HepG2 (cell line): ENCODE measurements around the gene B3GALNT2. TPM values are rescaled to one million over a fixed set of nuclear protein-coding genes. Genes with fewer than 3 reads are reported as not detected.

Experiments
- ATF2 ChIP-seq: sonication (generic); formaldehyde crosslinking; IDR thresholded peaks from 2 replicates; pipeline ENCODE4 v1.4.0; 2020; ENCODE audit warnings: missing genetic modification reagents
- CBX2 ChIP-seq, 2 experiments: fragments of 200-600 bp in 1 of 2; sonication (generic); formaldehyde crosslinking in 1 of 2; IDR thresholded peaks; 2 replicates each; pipeline versions ENCODE4 v1.7.0 to v1.8.1; 2018 to 2022; ENCODE audit warnings: low read depth in 2 of 2, low read length in 1 of 2, mild to moderate bottlenecking in 1 of 2, missing genetic modification reagents in 1 of 2
- CHCHD3 ChIP-seq: sonication (generic); formaldehyde crosslinking; IDR thresholded peaks from 2 replicates; pipeline ENCODE4 v1.8.0; 2022; ENCODE audit warnings: mild to moderate bottlenecking, missing genetic modification reagents, moderate library complexity
- ESRRA ChIP-seq: sonication (generic); formaldehyde crosslinking; IDR thresholded peaks from 2 replicates; pipeline ENCODE4 v1.5.1; 2020; ENCODE audit warnings: mild to moderate bottlenecking, low read depth, missing genetic modification reagents
- EZH2 ChIP-seq: conservative IDR thresholded peaks from 2 replicates; pipeline ENCODE4 v1.6.1; 2012; ENCODE audit warnings: mild to moderate bottlenecking, low read depth, low read length, moderate library complexity
- HIVEP1 ChIP-seq: sonication (generic); formaldehyde crosslinking; IDR thresholded peaks from 2 replicates; pipeline ENCODE4 v1.4.0; 2020; ENCODE audit warnings: mild to moderate bottlenecking, missing genetic modification reagents
- HMGXB4 ChIP-seq, 2 experiments: sonication (generic) in 1 of 2; formaldehyde crosslinking in 1 of 2; IDR thresholded peaks; 2 replicates each; pipeline versions ENCODE4 v1.4.0 to v1.6.1; 2018 to 2020; ENCODE audit warnings: missing genetic modification reagents in 2 of 2, borderline replicate concordance in 1 of 2, low read depth in 1 of 2, mild to moderate bottlenecking in 1 of 2, missing biosample characterization in 1 of 2
- HNRNPL ChIP-seq: fragments of 200-400 bp; formaldehyde crosslinking; IDR thresholded peaks from 2 replicates; pipeline ENCODE4 v1.6.1; 2017; ENCODE audit warnings: mild to moderate bottlenecking, low read depth, low read length
- KDM6A ChIP-seq: IDR thresholded peaks from 2 replicates; pipeline ENCODE4 v1.6.1; 2016; ENCODE audit warnings: low read depth
- MTF2 ChIP-seq: sonication (generic); formaldehyde crosslinking; IDR thresholded peaks from 2 replicates; pipeline ENCODE4 v1.5.0; 2020; ENCODE audit warnings: missing genetic modification reagents, borderline replicate concordance
- NPAS2 ChIP-seq: sonication (generic); formaldehyde crosslinking; IDR thresholded peaks from 2 replicates; pipeline ENCODE4 v1.8.0; 2022; ENCODE audit warnings: mild to moderate bottlenecking, missing genetic modification reagents, borderline replicate concordance
- POLR2A ChIP-seq, 2 experiments: IDR thresholded peaks; 2 replicates each; pipeline ENCODE4 v1.6.1; 2011; ENCODE audit warnings: low read depth in 2 of 2, low read length in 2 of 2, mild to moderate bottlenecking in 1 of 2, moderate library complexity in 1 of 2; ENCODE audit not compliant: insufficient read depth in 1 of 2
- RAD21 ChIP-seq: fragments of 450-650 bp; formaldehyde crosslinking; IDR thresholded peaks from 2 replicates; pipeline ENCODE4 v1.5.0; 2020; ENCODE audit warnings: mild to moderate bottlenecking
- RFXAP ChIP-seq: sonication (generic); formaldehyde crosslinking; IDR thresholded peaks from 2 replicates; pipeline ENCODE4 v1.4.0; 2020; ENCODE audit warnings: missing genetic modification reagents, borderline replicate concordance
- TCF12 ChIP-seq, 2 experiments: fragments of 450-650 bp in 1 of 2; sonication (generic) in 1 of 2; formaldehyde crosslinking in 1 of 2; IDR thresholded peaks; 2 replicates each; pipeline versions ENCODE4 v1.6.1 to v1.8.0; 2017 to 2022; ENCODE audit warnings: antibody characterized with exemption in 1 of 2, mild to moderate bottlenecking in 1 of 2, missing genetic modification reagents in 1 of 2, moderate library complexity in 1 of 2
- TP53 ChIP-seq: sonication (generic); formaldehyde crosslinking; conservative IDR thresholded peaks from 2 replicates; pipeline ENCODE4 v1.4.0; 2020; ENCODE audit warnings: missing genetic modification reagents
- ZNF207 ChIP-seq: fragments of 450-650 bp; IDR thresholded peaks from 2 replicates; pipeline ENCODE4 v1.6.1; 2016; ENCODE audit warnings: antibody characterized with exemption, borderline replicate concordance
- ZNF570 ChIP-seq: sonication (generic); formaldehyde crosslinking; IDR thresholded peaks from 2 replicates; pipeline ENCODE4 v1.4.0; 2020; ENCODE audit warnings: mild to moderate bottlenecking, missing genetic modification reagents, borderline replicate concordance
- polyA plus RNA-seq, 8 experiments: library from polyadenylated mRNA; depleted of rRNA in 3 of 8; stranded (reverse) in 7 of 8; unstranded in 1 of 8; fragments of >200 nt; fragmentation: Illumina TruSeq in 4 of 8; extraction: Trizol in 4 of 8; gene quantifications; 2 replicates each; pipeline versions ENCODE4 v1.2.1 to v1.2.3, GENCODE V29; 2011 to 2016; ENCODE audit warnings: low read depth in 4 of 8, missing spikeins in 1 of 8, mixed read lengths in 1 of 8; ENCODE audit not compliant: insufficient read depth in 1 of 8
- total RNA-seq, 5 experiments: library from RNA; depleted of rRNA; stranded (reverse); fragments of >200 nt; fragmentation: Illumina TruSeq; extraction: Trizol; gene quantifications; 2 replicates each; pipeline ENCODE4 v1.2.3, GENCODE V29; 2016; ENCODE audit warnings: low read depth in 1 of 5
- TF ChIP-seq, protein P1 (sequence below): sonication (generic); formaldehyde crosslinking; IDR thresholded peaks from 2 replicates; pipeline ENCODE4 v1.4.0; 2020; ENCODE audit warnings: missing genetic modification reagents, borderline replicate concordance
- TF ChIP-seq, protein P2 (sequence below): sonication (generic); formaldehyde crosslinking; IDR thresholded peaks from 2 replicates; pipeline ENCODE4 v1.4.0; 2020; ENCODE audit warnings: missing genetic modification reagents, borderline replicate concordance

The B3GALNT2 gene
- total and polyA plus RNA-seq, 2 of the 13 experiments (the other 11 are each of a cell fraction or from before 2014, with no cell fraction given) = 16.5 to 28.9 TPM

GRCh38 chr1:235504494-235505222, 406 bp upstream of the B3GALNT2 start (continued):
- TF ChIP-seq TP53 (CRISPR knock-in tag) (peak; percentile 33; the same call in 1 of the 2 replicates), ESRRA (CRISPR knock-in tag) (peak; percentile 31; the same call in 1 of the 2 replicates), HNRNPL (peak; percentile 89), CHCHD3 (CRISPR knock-in tag) (no peak), CBX2 (IDR thresholded peaks at IDR 0.05; ENCODE audit: low read depth, low read length) (no peak), CBX2 (CRISPR knock-in tag; IDR thresholded peaks at IDR 0.05; ENCODE audit: low read depth) (no peak), TCF12 (IDR thresholded peaks at IDR 0.05) (no peak), TCF12 (CRISPR knock-in tag; IDR thresholded peaks at IDR 0.05) (0 out of 2 replicates have a peak, but pooled peaks have one; percentile 65), HMGXB4 (CRISPR knock-in tag; IDR thresholded peaks at IDR 0.05; ENCODE audit: borderline replicate concordance in 1 of 2, low read depth in 1 of 2) (peak; percentile 92 to 96), POLR2A (IDR thresholded peaks at IDR 0.05; ENCODE audit: insufficient read depth in 1 of 2, low read depth in 2 of 2, low read length in 2 of 2) (peak; percentile 47 to 63; a peak in 3 of 4 replicates), HIVEP1 (CRISPR knock-in tag) (peak; percentile 94), ATF2 (CRISPR knock-in tag) (peak; percentile 83; the same call in 1 of the 2 replicates), MTF2 (CRISPR knock-in tag) (peak; percentile 75; the same call in 1 of the 2 replicates), RAD21 (CRISPR knock-in tag) (no peak), RFXAP (CRISPR knock-in tag) (no peak), ZNF570 (CRISPR knock-in tag) (no peak), EZH2 (no peak), KDM6A (CRISPR knock-in tag) (no peak), NPAS2 (CRISPR knock-in tag) (no peak), ZNF207 (no peak)
- TF ChIP-seq, protein P1, sequence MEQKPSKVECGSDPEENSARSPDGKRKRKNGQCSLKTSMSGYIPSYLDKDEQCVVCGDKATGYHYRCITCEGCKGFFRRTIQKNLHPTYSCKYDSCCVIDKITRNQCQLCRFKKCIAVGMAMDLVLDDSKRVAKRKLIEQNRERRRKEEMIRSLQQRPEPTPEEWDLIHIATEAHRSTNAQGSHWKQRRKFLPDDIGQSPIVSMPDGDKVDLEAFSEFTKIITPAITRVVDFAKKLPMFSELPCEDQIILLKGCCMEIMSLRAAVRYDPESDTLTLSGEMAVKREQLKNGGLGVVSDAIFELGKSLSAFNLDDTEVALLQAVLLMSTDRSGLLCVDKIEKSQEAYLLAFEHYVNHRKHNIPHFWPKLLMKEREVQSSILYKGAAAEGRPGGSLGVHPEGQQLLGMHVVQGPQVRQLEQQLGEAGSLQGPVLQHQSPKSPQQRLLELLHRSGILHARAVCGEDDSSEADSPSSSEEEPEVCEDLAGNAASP (CRISPR knock-in tag) = peak; percentile 18; the same call in 1 of the 2 replicates
- TF ChIP-seq, protein P2, sequence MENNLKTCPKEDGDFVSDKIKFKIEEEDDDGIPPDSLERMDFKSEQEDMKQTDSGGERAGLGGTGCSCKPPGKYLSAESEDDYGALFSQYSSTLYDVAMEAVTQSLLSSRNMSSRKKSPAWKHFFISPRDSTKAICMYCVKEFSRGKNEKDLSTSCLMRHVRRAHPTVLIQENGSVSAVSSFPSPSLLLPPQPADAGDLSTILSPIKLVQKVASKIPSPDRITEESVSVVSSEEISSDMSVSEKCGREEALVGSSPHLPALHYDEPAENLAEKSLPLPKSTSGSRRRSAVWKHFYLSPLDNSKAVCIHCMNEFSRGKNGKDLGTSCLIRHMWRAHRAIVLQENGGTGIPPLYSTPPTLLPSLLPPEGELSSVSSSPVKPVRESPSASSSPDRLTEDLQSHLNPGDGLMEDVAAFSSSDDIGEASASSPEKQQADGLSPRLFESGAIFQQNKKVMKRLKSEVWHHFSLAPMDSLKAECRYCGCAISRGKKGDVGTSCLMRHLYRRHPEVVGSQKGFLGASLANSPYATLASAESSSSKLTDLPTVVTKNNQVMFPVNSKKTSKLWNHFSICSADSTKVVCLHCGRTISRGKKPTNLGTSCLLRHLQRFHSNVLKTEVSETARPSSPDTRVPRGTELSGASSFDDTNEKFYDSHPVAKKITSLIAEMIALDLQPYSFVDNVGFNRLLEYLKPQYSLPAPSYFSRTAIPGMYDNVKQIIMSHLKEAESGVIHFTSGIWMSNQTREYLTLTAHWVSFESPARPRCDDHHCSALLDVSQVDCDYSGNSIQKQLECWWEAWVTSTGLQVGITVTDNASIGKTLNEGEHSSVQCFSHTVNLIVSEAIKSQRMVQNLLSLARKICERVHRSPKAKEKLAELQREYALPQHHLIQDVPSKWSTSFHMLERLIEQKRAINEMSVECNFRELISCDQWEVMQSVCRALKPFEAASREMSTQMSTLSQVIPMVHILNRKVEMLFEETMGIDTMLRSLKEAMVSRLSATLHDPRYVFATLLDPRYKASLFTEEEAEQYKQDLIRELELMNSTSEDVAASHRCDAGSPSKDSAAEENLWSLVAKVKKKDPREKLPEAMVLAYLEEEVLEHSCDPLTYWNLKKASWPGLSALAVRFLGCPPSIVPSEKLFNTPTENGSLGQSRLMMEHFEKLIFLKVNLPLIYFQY (CRISPR knock-in tag) = no peak; the same call in 1 of the 2 replicates
